DMS153 (cell line): ENCODE measurements around the gene SEC24C.
"Not testable (repeated sequence)": the region's sequence is repeated elsewhere in the genome, so short reads cannot be mapped to it uniquely, and the experiment has no call there.

Experiments used
- DNase-seq: peaks from one replicate; lab custom pipeline; 2025; lab: John Stamatoyannopoulos, UW

The SEC24C gene, protein sequence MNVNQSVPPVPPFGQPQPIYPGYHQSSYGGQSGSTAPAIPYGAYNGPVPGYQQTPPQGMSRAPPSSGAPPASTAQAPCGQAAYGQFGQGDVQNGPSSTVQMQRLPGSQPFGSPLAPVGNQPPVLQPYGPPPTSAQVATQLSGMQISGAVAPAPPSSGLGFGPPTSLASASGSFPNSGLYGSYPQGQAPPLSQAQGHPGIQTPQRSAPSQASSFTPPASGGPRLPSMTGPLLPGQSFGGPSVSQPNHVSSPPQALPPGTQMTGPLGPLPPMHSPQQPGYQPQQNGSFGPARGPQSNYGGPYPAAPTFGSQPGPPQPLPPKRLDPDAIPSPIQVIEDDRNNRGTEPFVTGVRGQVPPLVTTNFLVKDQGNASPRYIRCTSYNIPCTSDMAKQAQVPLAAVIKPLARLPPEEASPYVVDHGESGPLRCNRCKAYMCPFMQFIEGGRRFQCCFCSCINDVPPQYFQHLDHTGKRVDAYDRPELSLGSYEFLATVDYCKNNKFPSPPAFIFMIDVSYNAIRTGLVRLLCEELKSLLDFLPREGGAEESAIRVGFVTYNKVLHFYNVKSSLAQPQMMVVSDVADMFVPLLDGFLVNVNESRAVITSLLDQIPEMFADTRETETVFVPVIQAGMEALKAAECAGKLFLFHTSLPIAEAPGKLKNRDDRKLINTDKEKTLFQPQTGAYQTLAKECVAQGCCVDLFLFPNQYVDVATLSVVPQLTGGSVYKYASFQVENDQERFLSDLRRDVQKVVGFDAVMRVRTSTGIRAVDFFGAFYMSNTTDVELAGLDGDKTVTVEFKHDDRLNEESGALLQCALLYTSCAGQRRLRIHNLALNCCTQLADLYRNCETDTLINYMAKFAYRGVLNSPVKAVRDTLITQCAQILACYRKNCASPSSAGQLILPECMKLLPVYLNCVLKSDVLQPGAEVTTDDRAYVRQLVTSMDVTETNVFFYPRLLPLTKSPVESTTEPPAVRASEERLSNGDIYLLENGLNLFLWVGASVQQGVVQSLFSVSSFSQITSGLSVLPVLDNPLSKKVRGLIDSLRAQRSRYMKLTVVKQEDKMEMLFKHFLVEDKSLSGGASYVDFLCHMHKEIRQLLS

DNA sequence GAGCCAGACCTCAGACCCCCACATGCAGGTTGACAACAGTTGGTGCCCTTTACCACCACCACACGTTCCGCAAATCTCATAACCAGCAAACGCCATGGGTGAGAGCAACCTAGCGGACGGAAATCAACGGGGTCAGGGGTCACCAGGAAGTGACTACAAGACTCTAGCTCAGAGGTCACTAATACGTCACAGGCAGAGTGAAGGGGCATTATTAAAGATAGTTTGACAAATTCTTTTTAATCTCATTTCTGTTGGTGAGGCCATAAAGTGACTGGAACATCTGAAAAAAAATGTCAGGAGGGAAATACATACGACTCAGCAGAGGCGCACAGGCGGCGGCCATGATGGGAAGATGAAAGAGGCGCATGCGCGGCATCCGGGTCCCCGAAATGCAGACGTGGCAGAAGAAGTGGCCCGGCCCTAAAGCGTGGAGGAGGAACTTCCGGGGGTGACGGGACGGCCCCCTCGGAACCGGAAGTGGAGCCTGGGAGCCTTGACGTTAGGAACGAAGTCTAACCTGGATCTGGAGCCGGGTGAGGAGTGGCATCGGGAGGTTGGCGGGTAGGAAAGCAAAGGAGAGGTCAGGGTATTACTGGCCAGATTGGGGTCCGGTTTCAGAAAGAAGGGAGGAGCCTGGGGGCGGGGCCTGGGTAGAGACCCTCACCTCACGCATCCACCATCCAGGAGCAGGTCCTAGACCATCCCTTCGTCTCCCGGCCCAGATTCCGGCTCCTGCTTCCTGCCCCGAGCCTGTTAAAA, at the start of gene SEC24C:
TSS of gene SEC24C (plus strand) at position 468 of the 759 bp plus-strand sequence. CDS start 2,461 bp downstream, outside the sequence.
- peak; percentile 86 for DNase-seq

DNA sequence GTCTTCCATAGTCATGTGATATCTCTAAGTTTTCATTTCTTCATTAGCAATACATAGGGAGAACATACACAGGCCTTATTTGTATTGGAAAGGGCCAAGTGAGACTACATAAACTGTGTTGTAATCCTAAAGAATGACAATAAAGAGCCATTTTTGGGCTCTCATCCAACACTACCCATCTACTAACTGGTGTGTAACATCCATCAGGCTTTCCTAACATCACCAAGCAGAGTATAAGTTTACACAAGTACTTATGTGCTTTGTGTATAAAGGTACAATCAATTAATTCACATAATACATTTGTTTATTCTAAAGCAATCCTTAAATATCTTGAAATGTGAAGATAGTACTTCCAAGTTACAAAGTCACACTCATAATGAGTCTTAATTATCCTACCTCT, 48.9 kb upstream of the SEC24C start:
- DNase-seq, result not testable (repeated sequence)

DNA sequence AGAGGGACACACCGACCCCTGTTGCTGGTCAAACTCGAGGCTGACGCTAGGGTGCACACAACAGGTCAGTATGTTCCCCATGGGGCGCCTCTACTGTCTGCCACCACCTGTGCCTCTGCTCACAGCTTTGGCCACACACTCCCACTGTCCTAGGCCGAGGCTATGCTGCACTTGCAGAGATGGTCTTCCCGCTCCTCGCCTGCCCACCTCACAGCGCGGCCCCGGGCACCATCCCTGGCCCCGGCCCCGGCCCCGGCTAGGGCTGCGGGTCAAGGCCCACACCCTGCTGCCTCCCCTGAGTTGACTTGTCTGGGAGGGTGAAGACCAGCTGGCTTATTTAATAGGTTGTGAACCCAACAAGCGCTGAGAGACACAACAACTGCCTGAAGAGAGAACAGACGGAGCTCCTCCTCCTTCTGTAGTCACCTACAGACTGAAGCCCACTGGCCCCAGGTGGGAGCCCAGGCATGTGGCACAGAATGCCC, 46.5 kb upstream of the SEC24C start, which contains the start of gene AGAP5:
TSS of gene AGAP5 (minus strand) at position 435 of the 485 bp plus-strand sequence. CDS start at position 81, 354 bp downstream.
- DNase-seq, result not testable (repeated sequence)

DNA sequence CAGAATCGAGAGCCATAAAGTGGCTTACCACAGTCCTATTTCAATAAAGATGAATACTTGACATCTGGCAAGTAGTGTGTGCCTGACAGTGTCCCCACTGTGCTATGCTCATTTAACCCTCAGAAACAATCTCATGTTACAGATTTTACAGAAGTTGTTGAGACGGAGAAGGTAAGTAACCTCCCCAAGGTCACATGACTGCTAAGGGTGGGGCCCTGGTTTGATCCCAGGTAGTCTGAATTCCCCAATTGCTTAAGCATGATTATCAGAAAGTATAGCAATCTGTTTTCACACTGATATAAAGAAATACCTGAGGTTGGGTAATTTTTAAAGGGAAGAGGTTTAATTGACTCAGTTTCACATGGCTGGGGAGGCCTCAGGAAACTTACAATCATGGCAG, 45.4 kb upstream of the SEC24C start:
- DNase-seq, result not testable (repeated sequence)

DNA sequence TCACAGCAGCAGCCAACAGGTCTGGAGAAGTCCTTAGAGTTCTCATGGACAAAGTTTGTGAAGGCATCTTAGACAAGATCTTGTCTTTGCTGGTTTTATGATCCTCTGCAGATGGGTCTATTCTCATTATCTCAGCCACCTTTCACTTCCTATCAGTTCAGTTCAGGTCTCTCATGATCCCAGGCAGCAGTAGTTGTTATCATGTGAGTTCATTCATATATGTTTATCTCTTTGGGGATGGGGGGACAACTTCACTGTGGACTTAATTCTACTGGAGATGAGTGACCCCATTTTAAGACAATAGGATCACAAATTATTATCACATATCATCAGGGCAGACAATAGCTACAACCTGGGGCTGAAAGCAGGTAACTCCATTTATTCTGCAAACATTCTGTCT, 40.2 kb upstream of the SEC24C start:
- DNase-seq, result not testable (repeated sequence)

DNA sequence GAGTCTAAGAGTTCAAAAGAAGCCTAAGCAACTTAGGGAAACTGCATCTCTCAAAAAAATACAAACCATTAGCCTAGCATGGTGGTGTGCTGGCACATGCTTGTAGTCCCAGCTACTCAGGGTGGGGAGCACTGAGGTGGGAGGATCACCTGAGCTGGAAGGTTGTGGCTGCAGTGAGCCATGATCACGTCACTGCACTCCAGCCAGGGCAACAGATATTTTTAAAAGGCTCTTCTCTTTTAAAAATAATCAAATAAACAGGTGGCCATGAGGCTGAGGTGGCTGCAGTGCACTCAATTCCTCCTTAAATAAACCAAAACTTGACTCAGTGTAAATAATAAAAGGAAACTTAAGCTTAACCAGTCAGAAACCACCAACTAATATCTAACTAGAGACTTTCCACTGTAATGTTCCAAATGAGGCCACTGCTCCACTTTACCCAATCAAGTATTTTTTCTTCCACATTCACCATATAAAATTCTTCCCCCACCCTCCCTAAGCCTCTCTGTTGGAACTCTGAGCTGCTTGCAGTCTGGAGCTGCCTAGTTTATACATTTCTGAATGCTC, 38.6 kb upstream of the SEC24C start:
- DNase-seq, result not testable (repeated sequence)

DNA sequence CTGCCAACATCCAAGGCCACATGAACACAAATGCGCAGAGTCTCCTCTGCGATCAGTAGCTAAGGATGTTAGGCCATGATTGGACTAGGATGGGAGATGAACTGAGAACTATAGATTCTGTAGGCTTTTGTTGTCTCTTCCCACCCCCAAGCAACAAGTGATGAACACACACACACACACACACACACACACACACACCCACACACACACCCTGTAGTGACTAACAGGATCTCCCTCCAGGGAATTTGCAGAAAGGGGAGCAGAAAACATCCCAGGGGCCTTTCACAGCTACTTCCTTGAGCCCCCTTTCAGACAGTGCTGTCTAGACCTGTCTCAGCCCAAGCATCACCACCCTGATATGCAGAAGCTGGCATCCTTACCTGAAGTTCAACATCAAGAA, 37.7 kb upstream of the SEC24C start:
- not testable (repeated sequence) for DNase-seq

DNA sequence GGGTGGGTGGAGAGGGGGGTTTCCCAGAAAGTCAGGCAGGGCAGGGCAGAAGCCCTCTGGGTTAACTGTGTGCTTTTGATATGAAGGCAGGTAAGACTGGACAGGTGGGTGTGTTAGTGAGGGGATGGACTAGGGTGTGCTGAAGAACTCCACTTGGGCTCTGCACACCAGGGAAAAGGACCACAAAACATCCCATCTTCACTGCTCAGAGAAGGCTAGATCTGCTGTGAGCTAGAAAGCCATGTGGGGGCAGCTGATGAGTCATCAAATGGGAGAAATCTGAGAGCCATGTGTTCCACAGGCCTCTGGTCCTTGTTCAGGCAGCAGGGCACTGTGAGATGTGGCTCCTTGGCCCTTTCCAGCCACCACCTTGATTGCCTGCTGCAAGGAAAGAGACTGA, 36.5 kb upstream of the SEC24C start:
- not testable (repeated sequence) for DNase-seq

DNA sequence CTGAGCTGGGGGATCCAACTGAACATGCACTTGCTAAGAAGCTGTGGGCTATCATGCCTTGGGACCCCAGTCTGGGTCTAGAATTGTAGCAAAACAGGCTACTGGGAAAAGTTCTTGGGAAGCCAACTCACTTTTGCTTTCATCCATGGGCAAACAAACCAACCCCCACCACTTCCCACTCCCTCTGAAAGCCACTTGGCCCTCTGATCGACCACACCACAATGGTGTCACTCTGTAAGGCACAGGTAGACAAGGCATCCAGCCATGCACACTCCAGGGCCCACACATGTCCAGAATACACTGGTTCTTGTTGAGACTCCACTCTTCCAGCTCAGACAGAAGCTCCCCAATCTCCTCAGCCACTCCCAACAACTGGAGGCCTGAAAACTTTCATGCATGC, 36.0 kb upstream of the SEC24C start:
- DNase-seq, result not testable (repeated sequence)

DNA sequence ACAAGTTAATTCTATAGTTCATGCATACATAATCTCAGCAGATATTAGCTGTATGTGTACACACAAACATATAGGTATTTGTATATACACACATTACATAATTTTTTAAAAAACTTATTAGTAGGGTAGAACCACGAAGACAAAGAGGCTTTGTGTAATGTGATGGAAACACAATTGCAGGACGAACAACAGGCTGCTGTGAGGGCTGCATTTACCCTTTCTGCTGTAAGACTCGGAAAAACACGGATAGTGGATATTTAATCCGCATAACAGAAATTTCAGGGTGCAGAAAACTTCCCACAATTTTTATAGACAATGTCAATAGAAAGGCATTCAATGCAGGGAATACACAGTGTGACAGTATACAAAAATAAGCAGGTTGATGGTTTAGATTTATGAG, 32.5 kb upstream of the SEC24C start:
- DNase-seq, result not testable (repeated sequence)

DNA sequence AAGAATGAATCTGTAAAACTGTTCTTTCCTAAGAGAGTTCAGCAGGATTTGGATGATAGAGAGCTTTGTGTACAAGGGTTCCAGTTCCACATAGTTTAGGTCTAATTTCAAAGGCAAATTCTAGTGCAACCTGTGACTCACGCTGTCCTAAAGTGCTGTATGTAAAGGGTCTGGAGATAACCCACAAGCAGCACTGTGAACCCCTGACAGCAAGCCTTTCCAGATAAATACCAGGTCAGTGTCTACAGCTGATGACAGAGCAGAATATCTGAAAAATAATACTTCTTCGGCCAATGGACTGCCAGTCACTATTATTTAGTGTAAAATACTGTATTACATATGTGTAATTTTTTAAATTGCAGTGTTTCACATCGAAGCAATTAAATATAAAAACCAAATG, 30.3 kb upstream of the SEC24C start:
- DNase-seq, result not testable (repeated sequence)

DNA sequence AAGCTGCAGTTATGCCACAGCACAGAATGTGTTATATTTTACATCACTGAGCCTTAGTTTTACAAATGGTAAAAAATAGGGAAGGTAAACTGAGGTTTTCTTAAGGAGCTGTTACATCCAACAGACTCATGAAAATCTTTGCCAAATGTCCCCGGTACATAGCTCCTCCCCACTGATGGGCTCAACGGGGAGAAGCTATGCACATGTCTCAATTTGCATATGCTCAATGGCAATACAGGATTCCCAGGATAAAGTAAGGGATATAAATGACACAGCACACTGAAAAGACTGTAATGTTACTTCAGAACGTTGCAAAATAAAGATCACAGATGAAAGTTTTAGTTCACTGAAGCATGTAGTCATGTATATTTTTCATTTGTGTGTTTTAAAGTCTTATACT, 29.7 kb upstream of the SEC24C start:
- DNase-seq, result not testable (repeated sequence)

DNA sequence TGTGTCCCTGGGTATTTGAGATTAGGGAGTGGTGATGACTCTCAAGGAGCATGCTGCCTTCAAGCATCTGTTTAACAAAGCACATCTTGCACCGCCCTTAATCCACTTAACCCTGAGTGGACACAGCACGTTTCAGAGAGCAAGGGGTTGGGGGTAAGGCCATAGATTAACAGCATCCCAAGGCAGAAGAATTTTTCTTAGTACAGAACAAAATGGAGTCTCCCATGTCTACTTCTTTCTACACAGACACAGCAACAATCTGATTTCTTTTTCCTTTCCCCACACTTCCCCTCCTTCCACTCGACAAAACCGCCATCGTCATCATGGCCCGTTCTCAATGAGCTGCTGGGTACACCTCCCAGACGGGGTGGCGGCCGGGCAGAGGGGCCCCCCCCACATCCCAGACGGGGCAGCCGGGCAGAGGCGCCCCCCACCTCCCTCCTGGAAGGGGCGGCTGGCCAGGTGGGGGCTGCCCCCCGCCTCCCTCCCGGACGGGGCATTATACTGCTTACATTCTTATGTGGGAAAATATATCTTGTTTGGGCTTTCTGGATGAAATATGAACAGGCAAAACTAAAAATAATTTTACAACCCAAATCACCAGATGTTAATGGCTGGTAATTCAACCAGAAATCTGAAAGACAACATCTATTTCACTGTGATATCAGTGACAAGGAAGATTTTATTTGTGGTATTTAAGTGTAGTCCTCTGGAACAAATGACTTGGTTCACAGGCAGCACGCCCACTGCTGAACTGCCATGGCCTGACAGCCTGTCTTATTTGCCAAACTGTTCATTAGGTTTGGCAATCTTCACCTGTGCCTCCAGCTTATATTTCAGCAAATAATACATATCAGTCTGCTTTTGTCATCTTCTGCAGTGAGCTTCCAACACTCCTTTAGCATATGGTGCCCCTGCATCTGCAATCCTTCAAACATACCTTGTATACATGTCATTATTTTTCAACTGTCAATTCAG, 28.7 kb upstream of the SEC24C start:
- DNase-seq, result not testable (repeated sequence)

DNA sequence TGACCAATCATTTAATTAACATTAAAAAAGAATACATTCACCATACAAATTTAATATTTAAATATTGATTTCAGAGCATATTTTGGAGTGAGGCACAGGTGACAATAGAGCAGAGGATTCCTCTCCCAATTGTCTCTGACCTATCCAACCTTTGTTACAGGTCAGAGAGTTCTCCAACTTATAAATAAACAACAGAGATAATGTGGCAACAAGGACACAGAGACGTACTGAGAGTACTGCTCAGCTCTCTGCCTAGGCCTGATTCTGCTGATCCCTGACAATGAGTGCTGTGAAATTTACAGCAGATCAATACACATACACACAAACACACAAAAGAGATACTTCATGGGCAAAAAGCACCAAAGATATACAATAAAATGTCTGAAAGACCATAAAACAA, 27.9 kb upstream of the SEC24C start:
- DNase-seq, result no peak

DNA sequence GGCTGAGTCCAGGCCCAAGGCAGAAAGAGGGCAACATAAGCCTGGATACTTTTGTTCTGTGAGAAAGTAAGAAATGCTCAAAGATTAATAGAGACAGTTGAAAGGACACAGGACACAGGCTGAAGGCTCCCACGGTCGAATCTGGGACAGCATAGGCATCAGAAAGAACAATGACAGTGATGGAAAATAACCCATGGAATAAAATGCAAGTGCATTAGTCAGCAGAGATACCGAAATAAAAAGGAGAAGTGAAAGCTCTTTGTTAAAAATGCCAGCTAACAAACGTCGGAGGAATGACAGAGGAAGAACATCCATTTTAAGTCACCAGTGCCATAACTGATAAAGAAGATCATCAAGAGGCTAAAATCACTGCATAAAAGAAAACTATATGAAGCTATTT, 26.6 kb upstream of the SEC24C start:
- DNase-seq, result no peak

DNA sequence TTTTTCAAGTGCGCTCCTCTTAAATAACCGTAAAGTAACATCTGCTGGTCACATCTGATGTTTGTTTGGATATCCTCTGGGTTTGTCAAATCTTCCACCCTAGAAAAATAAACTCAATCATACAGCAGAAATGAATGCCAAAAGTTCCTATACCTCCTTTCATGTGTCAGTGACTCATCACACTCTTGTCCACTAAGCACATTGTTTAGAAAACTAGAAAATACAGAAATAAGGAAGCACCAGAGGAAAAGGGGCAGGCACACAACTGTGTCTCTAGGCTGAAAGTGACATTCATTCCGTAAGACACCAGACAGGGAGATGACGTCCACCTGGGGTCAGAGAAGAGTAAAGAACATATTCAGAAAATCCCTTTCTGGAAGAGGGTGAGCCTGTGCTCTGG, 23.6 kb upstream of the SEC24C start:
- not testable (repeated sequence) for DNase-seq

DNA sequence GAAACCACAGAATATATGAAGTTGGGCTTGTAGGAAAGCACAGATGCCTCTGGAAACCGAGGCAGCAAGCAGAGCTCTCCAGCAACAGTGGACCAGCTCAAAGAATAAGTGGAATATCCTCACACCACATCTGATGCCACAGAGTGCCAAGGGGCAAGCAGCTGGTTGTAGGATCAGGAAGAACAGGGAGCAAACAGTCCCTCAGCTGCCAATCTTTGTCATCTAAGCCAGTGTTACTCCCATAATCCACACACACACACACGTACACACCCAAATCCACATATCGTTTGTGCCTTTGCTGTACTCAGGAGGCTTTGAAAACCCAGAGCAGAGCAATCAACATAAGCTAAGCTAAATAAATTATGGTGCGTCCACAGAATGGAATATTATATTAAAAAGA, 20.7 kb upstream of the SEC24C start:
- DNase-seq, result no peak

DNA sequence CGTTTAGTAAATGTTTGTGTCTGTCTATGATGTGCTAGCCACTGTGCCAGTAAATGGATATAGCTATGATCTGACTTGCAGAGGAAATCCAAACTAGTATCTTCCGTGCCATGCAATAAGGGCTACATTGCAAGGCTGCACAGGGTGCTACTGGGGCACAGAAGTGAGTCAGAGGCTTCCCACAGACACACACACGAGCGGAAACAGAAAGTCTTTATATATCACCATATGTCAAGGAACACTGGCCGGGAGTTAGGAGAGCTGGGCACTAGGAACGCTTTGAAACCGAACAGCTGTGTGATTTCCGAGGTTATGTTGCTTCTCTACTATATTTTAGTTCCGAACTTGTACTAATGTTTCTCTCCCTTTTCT, 14.4 kb upstream of the SEC24C start:
- DNase-seq, result not testable (repeated sequence)

DNA sequence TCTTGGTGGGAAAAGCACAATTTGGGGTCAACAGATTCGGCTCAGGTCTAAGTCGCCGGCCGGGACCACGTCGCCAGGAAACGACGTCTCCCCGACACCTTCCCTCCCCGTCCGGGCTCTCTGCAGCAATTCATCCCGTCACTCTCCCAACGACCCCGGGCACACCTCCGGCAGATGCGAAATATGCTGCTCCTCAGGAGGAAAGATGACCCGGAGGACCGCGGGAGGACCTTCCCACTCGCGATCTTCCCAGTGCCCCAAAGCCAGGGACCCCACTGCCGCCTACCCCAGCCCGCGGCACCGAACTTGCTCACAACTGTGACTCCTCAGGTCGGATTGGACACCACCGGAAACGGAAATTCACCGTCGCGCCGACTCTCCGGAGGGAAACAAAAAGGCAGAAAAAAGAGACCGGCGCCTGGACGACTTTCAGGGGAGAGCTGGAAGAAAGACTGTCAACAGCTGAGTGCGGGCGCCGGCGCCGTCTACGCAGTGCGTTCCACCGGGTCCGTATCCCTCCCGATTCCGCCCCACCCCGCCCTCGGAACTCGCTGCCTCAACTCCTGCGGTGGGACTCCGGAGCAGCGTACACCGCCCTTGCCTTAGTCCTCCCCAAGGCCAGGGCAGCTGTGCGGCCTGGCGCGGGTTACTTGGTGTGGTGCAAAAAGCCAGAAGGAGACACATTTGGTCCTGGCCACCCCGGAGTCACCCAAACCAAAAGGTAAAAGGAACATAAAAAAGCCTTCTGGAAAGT, 13.8 kb upstream of the SEC24C start:
- DNase-seq, result peak; percentile 66
